ENCODE measurements around the gene SNX25.

- TF ChIP-seq CTCF (IDR thresholded peaks at IDR 0.05) = no peak
- TF ChIP-seq POLR2A (IDR thresholded peaks at IDR 0.05) = no peak
Measured at GRCh38 chr4:185392156-185392555, 182.8 kb downstream of the SNX25 start.
